Uterus (tissue), 4 donors: Measurements from ENCODE around the gene MAP3K7CL. TPM values are rescaled to one million over a fixed set of nuclear protein-coding genes. Genes with fewer than 3 reads are reported as not detected.

ENCODE experiments used
- DNase-seq, 2 donors: peaks; one replicate each; pipeline ENCODE4 v3.0.0-alpha.2; 2019 to 2020
- H3K27ac ChIP-seq, 2 donors: fragments of 200-600 bp; sonication (generic); 1 replicate in 1 of 2; 2 replicates in 1 of 2; pipeline ENCODE4 v1.5.1; 2016 to 2018
- H3K27me3 ChIP-seq, 2 donors: fragments of 200-600 bp; sonication (generic); one replicate each; pipeline ENCODE4 v1.5.1; 2018 to 2019; ENCODE audit warnings: control low read depth in 1 of 2
- H3K36me3 ChIP-seq, 2 donors: fragments of 200-600 bp; sonication (generic); one replicate each; pipeline ENCODE4 v1.5.1; 2019; ENCODE audit warnings: control low read depth in 1 of 2
- H3K4me1 ChIP-seq, 2 donors: fragments of 200-600 bp; sonication (generic); one replicate each; pipeline ENCODE4 v1.5.1; 2018 to 2019; ENCODE audit warnings: control low read depth in 1 of 2
- H3K4me3 ChIP-seq, 2 donors: fragments of 200-600 bp; sonication (generic); 1 replicate in 1 of 2; 2 replicates in 1 of 2; pipeline ENCODE4 v1.5.1; 2018 to 2019; ENCODE audit warnings: mild to moderate bottlenecking in 1 of 2
- H3K9me3 ChIP-seq, 2 donors: fragments of 200-600 bp; sonication (generic); one replicate each; pipeline ENCODE4 v1.5.1; 2019; ENCODE audit warnings: control low read depth in 1 of 2
- POLR2A ChIP-seq, 2 donors: fragments of 450-650 bp; IDR thresholded peaks; one replicate each; pipeline ENCODE4 v1.6.1; 2016; ENCODE audit warnings: antibody characterized with exemption in 2 of 2, mild to moderate bottlenecking in 1 of 2, moderate library complexity in 1 of 2
- intact Hi-C: fragments of 100-400 bp; cut with DNase I; formaldehyde crosslinking; loops from one replicate; pipeline ENCODE4 v1.15.1; 2023; ENCODE audit warnings: low total_unique reads
- total RNA-seq, 4 donors: library from RNA; depleted of rRNA in 3 of 4; stranded (reverse); fragments of >200 nt in 3 of 4; gene quantifications; one replicate each; pipeline versions ENCODE4 v1.1.0 to v1.2.4, GENCODE V29; 2014 to 2023
- TF ChIP-seq, protein P1 (sequence below), 4 experiments: fragments of 200-600 bp in 2 of 4; fragments of 450-650 bp in 2 of 4; sonication (generic) in 2 of 4; IDR thresholded peaks; one replicate each; pipeline ENCODE4 v1.5.1; 2016 to 2019; ENCODE audit warnings: antibody characterized with exemption in 4 of 4, mild to moderate bottlenecking in 2 of 4, moderate library complexity in 1 of 4
- donor health status: DM: yes; HTN: yes; CAD: no.

MAP3K7CL gene
- total RNA-seq, 4 donors from 2014 or later, result 2.3 to 7.3 (median 5.5) TPM

DNA sequence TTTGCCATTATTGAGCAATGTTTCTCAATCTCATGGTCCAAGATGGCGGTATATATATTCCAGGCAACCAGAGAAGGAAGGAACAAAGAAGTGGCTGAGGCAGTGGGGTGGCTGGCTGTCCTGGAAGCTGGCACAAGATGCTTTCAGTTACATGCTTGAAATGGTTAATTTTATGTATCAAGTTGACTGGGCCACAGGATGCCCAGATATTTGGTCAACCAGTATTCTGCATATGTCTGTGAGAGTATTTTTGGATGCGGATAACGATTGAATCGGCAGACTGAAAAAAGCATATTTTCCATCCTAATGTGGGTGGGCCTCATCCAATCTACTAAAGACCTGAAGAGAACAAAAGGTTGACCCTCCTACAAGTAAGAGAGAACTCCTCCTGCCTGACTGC is 55.2 kb downstream of the MAP3K7CL start:
- Histone ChIP-seq H3K4me1 (no peaks in the 10 kb centered on the region), H3K27me3 (no peaks in the 10 kb centered on the region), H3K9me3 (no peaks in the 10 kb centered on the region), H3K4me3 (no peak overlapping the region), H3K27ac (no peak overlapping the region), H3K36me3 (no peaks in the 10 kb centered on the region)
- intact Hi-C loops, result no loop called here
- TF ChIP-seq POLR2A (IDR thresholded peaks at IDR 0.05), result no peak
- TF ChIP-seq, protein P1, sequence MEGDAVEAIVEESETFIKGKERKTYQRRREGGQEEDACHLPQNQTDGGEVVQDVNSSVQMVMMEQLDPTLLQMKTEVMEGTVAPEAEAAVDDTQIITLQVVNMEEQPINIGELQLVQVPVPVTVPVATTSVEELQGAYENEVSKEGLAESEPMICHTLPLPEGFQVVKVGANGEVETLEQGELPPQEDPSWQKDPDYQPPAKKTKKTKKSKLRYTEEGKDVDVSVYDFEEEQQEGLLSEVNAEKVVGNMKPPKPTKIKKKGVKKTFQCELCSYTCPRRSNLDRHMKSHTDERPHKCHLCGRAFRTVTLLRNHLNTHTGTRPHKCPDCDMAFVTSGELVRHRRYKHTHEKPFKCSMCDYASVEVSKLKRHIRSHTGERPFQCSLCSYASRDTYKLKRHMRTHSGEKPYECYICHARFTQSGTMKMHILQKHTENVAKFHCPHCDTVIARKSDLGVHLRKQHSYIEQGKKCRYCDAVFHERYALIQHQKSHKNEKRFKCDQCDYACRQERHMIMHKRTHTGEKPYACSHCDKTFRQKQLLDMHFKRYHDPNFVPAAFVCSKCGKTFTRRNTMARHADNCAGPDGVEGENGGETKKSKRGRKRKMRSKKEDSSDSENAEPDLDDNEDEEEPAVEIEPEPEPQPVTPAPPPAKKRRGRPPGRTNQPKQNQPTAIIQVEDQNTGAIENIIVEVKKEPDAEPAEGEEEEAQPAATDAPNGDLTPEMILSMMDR (IDR thresholded peaks at IDR 0.05), result no peak
- DNase-seq, result no peak

DNA sequence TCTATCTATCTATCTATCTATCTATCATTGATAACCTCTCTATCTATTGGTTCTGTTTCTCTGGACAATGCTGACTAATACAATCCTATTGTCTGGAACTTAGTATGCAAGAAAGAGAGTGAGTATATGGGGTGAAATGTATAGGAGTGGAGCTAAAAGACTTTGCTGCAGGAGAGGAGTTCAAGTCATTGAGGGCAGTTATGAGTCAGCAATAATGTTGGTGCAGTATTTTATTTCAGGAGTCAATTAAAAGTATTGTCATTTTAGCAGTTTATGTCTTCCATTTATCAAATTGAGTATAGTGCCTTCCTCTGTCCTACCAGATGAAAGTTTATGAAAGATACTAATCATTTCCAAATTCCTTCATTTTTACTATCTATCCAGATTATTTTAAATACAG is 55.8 kb downstream of the MAP3K7CL start:
- Histone ChIP-seq H3K4me3 (no peak overlapping the region), H3K27me3 (no peaks in the 10 kb centered on the region), H3K36me3 (no peaks in the 10 kb centered on the region), H3K27ac (no peak overlapping the region), H3K9me3 (no peaks in the 10 kb centered on the region), H3K4me1 (no peaks in the 10 kb centered on the region)
- no peak for DNase-seq
- intact Hi-C loops, result no loop called here
- no peak for TF ChIP-seq POLR2A (IDR thresholded peaks at IDR 0.05)
- TF ChIP-seq, protein P1 (IDR thresholded peaks at IDR 0.05), result no peak

DNA sequence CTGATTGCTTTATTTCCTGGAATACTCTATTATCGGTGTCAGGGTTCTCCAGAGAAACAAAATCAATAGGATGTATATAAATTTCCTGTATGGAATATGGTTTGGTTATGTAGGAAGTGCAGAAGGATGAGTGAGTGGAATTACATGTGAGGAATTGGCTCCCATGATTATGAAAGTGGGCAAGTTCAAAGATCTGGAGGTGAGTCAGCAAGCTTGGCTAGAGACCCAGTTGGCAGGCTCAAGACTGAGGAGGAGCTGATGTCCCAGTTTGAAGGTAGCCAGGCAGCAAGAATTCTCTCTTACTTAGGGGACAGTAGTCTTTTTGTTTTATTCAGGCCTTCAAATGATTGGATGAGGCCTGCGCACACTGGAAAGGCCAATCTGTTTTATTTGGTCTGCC is 57.5 kb downstream of the MAP3K7CL start:
- Histone ChIP-seq H3K36me3 (no peaks in the 10 kb centered on the region), H3K4me1 (no peaks in the 10 kb centered on the region), H3K4me3 (no peak overlapping the region), H3K9me3 (no peaks in the 10 kb centered on the region), H3K27me3 (no peaks in the 10 kb centered on the region), H3K27ac (no peak overlapping the region)
- peak; percentile 49 for DNase-seq
- intact Hi-C loops, result no loop called here
- TF ChIP-seq, protein P1 (IDR thresholded peaks at IDR 0.05), result no peak
- TF ChIP-seq POLR2A (IDR thresholded peaks at IDR 0.05), result no peak

DNA sequence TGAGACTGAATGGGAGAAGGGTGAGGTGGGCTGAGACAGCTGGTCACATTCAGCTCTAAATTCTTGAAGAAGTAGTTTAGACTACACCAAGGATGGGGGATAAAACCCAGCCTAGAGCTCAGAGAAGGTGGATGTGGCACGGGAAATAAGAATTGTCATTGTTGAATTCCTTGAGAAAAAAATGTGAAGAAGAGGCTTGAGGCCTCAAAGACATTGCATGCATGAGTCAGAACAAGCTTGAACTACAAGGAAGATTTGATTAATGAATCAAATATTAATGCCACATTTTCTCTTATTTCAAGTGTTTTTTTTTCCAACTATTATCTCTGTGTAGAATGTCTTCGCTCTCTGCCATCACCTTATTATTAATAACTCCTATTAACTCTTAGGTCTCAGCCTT is 58.9 kb downstream of the MAP3K7CL start:
- Histone ChIP-seq H3K27me3 (no peaks in the 10 kb centered on the region), H3K4me1 (no peaks in the 10 kb centered on the region), H3K4me3 (no peak overlapping the region), H3K36me3 (no peaks in the 10 kb centered on the region), H3K9me3 (no peaks in the 10 kb centered on the region), H3K27ac (no peak overlapping the region)
- intact Hi-C loops, result no loop called here
- DNase-seq, result no peak
- no peak for TF ChIP-seq POLR2A (IDR thresholded peaks at IDR 0.05)
- TF ChIP-seq, protein P1 (IDR thresholded peaks at IDR 0.05), result no peak

DNA sequence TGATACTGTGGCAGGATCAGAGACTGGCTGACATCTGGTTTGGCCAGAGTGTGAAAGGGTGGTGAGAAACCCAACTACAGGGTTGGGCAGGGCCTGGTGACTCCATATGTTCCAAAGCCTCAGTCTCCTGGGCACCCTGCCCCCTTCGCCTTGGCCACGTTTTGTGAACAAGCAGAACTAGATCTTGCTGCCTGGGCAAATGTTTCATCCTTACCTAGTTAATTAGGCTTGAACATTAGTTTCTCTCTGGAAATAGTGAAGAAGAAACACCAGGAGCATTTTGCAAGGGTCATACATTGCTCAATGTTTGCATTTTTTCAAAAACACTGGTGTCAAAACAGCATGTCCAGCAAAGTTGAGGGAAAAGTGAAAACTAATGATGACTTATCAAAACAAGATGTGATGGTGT is 60.5 kb downstream of the MAP3K7CL start:
- H3K27me3 ChIP-seq, result no peaks in the 10 kb centered on the region
- H3K9me3 ChIP-seq, result no peaks in the 10 kb centered on the region
- no peaks in the 10 kb centered on the region for H3K36me3 ChIP-seq
- intact Hi-C loops, result no loop called here
- H3K4me1 ChIP-seq, result no peaks in the 10 kb centered on the region
- TF ChIP-seq, protein P1 (IDR thresholded peaks at IDR 0.05), result no peak
- no peak for TF ChIP-seq POLR2A (IDR thresholded peaks at IDR 0.05)
- no peak overlapping the region for H3K27ac ChIP-seq
- no peak for DNase-seq
- no peak overlapping the region for H3K4me3 ChIP-seq
